ENCODE data around the gene NRTN.

GRCh38 chr19:5863030-5863665, 58.3 kb downstream of the NRTN start:
- TF ChIP-seq, protein P1, sequence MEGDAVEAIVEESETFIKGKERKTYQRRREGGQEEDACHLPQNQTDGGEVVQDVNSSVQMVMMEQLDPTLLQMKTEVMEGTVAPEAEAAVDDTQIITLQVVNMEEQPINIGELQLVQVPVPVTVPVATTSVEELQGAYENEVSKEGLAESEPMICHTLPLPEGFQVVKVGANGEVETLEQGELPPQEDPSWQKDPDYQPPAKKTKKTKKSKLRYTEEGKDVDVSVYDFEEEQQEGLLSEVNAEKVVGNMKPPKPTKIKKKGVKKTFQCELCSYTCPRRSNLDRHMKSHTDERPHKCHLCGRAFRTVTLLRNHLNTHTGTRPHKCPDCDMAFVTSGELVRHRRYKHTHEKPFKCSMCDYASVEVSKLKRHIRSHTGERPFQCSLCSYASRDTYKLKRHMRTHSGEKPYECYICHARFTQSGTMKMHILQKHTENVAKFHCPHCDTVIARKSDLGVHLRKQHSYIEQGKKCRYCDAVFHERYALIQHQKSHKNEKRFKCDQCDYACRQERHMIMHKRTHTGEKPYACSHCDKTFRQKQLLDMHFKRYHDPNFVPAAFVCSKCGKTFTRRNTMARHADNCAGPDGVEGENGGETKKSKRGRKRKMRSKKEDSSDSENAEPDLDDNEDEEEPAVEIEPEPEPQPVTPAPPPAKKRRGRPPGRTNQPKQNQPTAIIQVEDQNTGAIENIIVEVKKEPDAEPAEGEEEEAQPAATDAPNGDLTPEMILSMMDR (optimal IDR thresholded peaks at IDR 0.05 in 1 of 3, IDR thresholded peaks at IDR 0.05 in 1 of 3, conservative IDR thresholded peaks at IDR 0.05 in 1 of 3; ENCODE audit: extremely low read depth in 1 of 3, insufficient read depth in 2 of 3, low read length in 3 of 3): no peak
- TF ChIP-seq EZH2 (IDR thresholded peaks at IDR 0.05; ENCODE audit: low read length): no peak

Data from keratinocyte (primary cell).